GM04504 (cell line): ENCODE results near the gene MCM3AP.
"Not testable (repeated sequence)": the region's sequence is repeated elsewhere in the genome, so short reads cannot be mapped to it uniquely, and the experiment has no call there.

Experiments used
- DNase-seq: peaks from one replicate; pipeline ENCODE4 v3.0.0-alpha.2; 2012; ENCODE audit warnings: low read depth

Gene MCM3AP

GRCh38 chr21:46243325-46243724, 42.1 kb downstream of the MCM3AP start:
- DNase-seq, result no peak

DNA sequence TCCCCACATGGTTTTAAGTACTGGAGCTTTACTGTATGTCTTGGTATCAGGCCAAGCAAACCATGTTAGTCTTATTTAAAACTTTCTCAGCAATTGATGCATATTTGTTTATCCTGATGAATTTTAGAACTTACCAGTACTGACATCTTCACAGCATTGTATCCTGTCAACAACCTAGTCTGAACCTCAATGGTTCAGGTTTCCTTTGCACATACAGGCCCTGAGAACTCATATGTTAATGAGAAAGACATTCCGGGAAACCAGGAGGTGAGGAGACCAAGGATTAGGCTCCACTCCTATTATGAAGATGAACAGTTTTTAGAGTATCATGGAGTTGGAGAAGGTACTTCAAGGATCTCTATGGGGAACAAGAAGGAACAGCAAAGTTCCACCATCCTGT, 43.8 kb downstream of the MCM3AP start:
- DNase-seq, result not testable (repeated sequence)

GRCh38 chr21:46239817-46240325, 45.5 kb downstream of the MCM3AP start:
- no peak for DNase-seq

- no peak for DNase-seq
These were observed 47.9 kb downstream of the MCM3AP start for GRCh38 chr21:46237474-46237873.

DNA sequence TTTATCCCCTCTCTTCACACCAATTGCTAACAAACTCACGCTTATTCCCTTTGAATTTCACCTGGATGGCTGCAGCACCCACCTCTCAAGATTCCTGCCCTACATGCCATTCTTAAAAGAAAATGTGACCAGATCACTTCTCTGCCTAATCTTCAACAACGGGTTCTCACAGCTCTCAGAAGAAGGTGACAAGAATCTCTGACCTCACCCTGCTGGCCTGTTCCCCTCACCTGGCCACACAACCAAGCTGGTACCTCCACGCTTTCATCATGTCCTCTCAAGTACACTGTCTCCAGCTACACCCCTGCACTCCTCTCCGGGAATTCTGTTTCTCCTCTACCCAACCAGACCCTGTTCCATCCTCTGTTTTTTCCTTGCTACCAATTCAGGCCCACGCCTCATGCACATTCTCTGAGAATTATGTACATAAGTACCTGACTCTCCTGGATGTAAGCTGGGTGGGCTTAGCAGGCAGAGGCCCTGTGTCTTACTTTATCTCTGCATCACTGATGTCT, 50.9 kb downstream of the MCM3AP start:
- no peak for DNase-seq

- DNase-seq, result no peak
These were observed 55.5 kb downstream of the MCM3AP start for GRCh38 chr21:46229923-46230260.

- no peak for DNase-seq
These were observed 56.1 kb downstream of the MCM3AP start for GRCh38 chr21:46229133-46229922.

GRCh38 chr21:46228345-46229051, 56.9 kb downstream of the MCM3AP start, which contains the start of gene LSS:
LSS (minus strand) TSS chr21:46228774; CDS start chr21:46228745, 29 bp downstream.
- DNase-seq, result peak; percentile 95

GRCh38 chr21:46227811-46228344, 57.5 kb downstream of the MCM3AP start:
- no peak for DNase-seq

DNA sequence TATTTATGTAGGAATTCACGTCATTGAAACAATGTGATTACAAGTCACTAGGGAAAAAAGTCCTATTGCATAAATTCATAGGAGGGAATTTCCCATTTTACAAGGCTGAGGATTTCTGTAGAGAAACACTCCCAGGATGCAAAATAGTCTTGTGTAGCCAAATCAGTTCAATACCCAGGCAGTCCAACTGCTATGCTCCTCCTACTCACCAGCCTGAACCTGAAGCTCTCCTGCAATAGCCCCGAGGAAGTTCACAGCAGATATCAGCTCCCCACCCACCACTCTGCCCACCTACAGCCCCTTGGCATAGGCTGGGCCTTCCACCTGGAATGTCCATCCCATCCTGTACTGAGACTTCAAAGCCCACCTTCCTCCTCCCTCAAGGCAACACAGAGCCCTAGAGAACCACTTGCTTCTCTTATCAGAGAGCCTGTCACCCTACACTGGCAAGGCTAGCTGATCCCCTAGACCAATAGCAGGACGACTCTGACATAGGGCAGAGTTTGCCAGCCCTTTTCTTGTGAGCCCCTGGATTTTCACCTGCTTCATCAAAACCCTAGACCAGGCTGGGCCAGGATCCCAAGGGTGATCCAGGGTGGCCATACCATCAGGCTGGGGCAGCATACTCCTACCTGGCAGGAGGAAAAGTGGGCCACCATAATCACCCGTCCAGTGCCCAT, 58.4 kb downstream of the MCM3AP start:
- DNase-seq, result peak; percentile 29

- no peak for DNase-seq
These were observed 59.3 kb downstream of the MCM3AP start for GRCh38 chr21:46226146-46226545.

GRCh38 chr21:46223661-46224060, 61.8 kb downstream of the MCM3AP start:
- not testable (repeated sequence) for DNase-seq

- no peak for DNase-seq
These were observed 62.2 kb downstream of the MCM3AP start for GRCh38 chr21:46223217-46223616.

DNA sequence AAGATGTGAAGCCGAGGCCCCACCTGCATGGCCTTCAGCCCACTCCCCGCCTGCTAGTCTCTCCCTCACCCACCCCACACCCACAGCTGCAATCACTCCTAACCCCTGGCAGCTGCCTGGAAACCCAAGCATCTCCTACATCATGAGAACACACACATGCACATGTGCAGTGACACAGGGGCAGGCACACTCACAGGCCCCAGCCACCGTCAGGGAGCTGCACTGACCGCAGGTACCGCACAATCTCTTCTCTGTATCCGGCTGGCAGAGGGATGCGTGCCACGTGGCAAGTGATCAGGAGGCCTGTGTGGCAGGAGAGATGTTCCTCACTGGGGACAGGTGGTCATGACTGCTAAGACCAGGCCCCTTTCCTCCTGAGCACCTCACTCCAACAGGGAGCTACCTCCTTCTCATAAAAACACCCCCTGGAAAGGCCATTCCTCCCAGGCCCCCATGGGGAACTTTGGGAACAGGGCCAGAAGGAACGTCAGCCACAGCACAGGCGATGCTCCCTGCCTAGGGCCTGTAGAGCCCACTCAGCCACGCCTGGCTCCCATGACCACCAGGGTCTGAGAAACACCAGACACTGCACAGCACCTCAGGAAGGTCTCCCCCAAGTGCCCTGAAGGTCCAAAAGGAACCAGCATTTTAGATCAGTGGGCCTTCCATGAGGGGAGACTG, 62.8 kb downstream of the MCM3AP start:
- no peak for DNase-seq

DNA sequence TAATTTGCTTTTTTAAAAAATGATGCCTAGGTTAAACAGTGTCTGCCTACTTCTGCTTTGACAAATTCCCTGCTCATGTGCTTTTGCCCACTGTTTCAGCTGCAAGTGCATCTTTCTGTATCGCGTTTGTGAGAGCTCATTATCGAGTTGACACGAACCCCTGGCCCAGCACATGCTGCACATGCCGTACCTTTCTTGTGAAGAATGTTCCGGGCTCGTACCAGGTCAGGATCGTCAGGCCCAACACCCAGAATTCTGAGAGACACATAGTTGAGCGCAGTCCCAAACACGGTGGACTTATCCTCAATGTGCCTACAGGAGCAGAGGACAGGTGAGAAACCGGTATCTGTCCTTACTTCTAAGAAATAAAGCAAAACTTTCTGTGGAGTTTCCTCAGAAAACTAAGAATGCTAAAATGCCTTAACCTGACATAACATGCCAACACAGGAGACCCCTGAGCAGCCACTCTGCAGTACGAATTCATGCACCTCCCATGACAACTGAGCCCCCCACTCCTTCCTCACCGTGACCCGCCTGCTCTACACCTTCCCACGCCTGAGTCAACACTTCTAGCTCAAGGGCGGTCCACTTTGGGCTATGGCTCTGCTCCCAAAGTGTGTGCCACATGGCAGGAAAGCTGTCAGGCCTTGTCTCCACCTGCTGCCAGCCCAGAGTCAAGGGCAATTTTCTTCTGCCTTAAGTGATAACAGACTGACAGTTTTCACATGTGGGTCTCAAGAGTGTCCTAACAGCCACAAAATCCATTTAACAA, 63.6 kb downstream of the MCM3AP start:
- DNase-seq, result no peak

DNA sequence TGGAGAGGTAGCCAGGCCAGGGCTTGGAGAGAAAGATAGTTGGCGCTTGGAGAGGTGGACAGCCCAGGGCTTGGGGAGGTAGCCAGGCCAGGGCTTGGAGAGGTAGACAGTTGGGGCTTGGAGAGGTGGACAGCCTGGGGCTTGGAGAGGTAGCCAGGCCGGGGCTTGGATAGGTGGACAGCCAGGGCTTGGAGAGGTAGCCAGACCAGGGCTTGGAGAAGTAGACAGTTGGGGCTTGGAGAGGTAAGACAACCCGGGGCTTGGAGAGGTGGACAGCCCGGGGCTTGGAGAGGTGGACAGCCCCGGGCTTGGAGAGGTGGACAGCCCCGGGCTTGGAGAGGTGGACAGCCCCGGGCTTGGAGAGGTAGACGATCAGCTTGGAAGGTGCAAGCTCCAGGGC, 64.6 kb downstream of the MCM3AP start:
- no peak for DNase-seq

- no peak for DNase-seq
These were observed 65.1 kb downstream of the MCM3AP start for GRCh38 chr21:46220275-46220810.

GRCh38 chr21:46219591-46220239, 65.7 kb downstream of the MCM3AP start:
- no peak for DNase-seq

GRCh38 chr21:46218906-46219590, 66.4 kb downstream of the MCM3AP start:
- no peak for DNase-seq
